GM12872 (cell line): ENCODE results near the gene FBXO44.
A peak's percentile ranks its signal among the peaks of the same experiment; 100 is the strongest.

Experiments used
- CTCF ChIP-seq: IDR thresholded peaks from 3 replicates; pipeline ENCODE4 v1.5.1; 2011; ENCODE audit warnings: low read depth, mild to moderate bottlenecking, low read length, moderate library complexity; ENCODE audit not compliant: insufficient read depth

FBXO44 gene

GRCh38 chr1:11654137-11654938 lies at the start of gene FBXO44, which contains the start of gene FBXO2:
TSS of gene FBXO44 (plus strand) at chr1:11654877. CDS start at chr1:11655836, 959 bp downstream.
TSS of gene FBXO2 (minus strand) at chr1:11654429. CDS start at chr1:11654340, 89 bp downstream.
- TF ChIP-seq CTCF: no peak

- TF ChIP-seq CTCF: no peak
These were observed 47.9 kb upstream of the FBXO44 start for GRCh38 chr1:11606775-11607174.

GRCh38 chr1:11610629-11611180 lies 44.0 kb upstream of the FBXO44 start:
- no peak for TF ChIP-seq CTCF

GRCh38 chr1:11611638-11612327 lies 42.9 kb upstream of the FBXO44 start:
- 0 out of 3 replicates have a peak, but pooled peaks have one; percentile 2 for TF ChIP-seq CTCF

GRCh38 chr1:11613347-11613746 lies 41.3 kb upstream of the FBXO44 start:
- TF ChIP-seq CTCF: no peak

GRCh38 chr1:11615090-11615489 lies 39.6 kb upstream of the FBXO44 start:
- TF ChIP-seq CTCF: no peak

- TF ChIP-seq CTCF: no peak
These were observed 37.9 kb upstream of the FBXO44 start for GRCh38 chr1:11616766-11617165.
